ENCODE data around the gene OSM.

GRCh38 chr22:30248484-30248883 lies 18.2 kb downstream of the OSM start:
- TF ChIP-seq, protein P1, sequence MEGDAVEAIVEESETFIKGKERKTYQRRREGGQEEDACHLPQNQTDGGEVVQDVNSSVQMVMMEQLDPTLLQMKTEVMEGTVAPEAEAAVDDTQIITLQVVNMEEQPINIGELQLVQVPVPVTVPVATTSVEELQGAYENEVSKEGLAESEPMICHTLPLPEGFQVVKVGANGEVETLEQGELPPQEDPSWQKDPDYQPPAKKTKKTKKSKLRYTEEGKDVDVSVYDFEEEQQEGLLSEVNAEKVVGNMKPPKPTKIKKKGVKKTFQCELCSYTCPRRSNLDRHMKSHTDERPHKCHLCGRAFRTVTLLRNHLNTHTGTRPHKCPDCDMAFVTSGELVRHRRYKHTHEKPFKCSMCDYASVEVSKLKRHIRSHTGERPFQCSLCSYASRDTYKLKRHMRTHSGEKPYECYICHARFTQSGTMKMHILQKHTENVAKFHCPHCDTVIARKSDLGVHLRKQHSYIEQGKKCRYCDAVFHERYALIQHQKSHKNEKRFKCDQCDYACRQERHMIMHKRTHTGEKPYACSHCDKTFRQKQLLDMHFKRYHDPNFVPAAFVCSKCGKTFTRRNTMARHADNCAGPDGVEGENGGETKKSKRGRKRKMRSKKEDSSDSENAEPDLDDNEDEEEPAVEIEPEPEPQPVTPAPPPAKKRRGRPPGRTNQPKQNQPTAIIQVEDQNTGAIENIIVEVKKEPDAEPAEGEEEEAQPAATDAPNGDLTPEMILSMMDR (IDR thresholded peaks at IDR 0.05) = no peak
- TF ChIP-seq POLR2AphosphoS5 (IDR thresholded peaks at IDR 0.05) = no peak

Measured in gastroesophageal sphincter (tissue), 3 donors.